ENCODE measurements around the gene ALPG.

ALPG gene

DNA sequence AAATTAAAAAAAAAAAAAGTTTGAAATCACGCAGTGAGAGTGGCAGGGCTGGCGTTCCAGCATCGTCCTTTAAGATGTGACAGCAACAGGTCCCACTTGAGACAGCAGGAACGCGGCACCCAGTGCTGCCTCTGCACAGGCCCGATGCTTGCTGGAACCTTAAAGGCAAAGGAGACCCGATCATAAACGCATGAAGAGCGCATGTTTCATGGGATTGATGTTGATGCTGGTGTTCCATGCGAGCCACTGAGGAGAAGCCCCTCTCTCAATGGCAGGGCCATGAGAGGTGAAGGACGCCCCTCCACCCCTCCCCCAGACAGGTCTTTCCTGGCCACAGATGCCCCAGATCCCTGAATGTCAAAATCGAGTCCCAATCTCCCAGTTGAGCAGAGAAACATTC lies 31.4 kb downstream of the ALPG start:
- Histone ChIP-seq H2AFZ (ENCODE audit: low read length) (no peak overlapping the region), H3K9me3 (ENCODE audit: low read length) (no peaks in the 10 kb centered on the region), H3K79me2 (ENCODE audit: insufficient read depth, low read length) (no peaks in the 10 kb centered on the region), H3K36me3 (ENCODE audit: insufficient read depth, low read length) (no peaks in the 10 kb centered on the region), H3K4me1 (ENCODE audit: insufficient read depth, low read length, severe bottlenecking) (no peaks in the 10 kb centered on the region), H3F3A (ENCODE audit: insufficient read depth, low read length) (no peaks in the 10 kb centered on the region), H3K27ac (ENCODE audit: low read depth, low read length, poor library complexity, severe bottlenecking) (no peak overlapping the region), H3K9ac (ENCODE audit: low read length) (no peak overlapping the region), H3K27me3 (ENCODE audit: insufficient read depth, low read length) (peaks cover 4% of the 10 kb centered on the region; the same call in 1 of the 2 replicates), H4K20me1 (ENCODE audit: insufficient read depth, low read length) (no peaks in the 10 kb centered on the region), H3K9me2 (ENCODE audit: low read depth, low read length) (no peaks in the 10 kb centered on the region), H3K4me2 (ENCODE audit: low read length) (no peak overlapping the region), H3K4me3 (ENCODE audit: low read depth, low read length, poor library complexity, severe bottlenecking) (no peak overlapping the region)
- TF ChIP-seq, protein P1, sequence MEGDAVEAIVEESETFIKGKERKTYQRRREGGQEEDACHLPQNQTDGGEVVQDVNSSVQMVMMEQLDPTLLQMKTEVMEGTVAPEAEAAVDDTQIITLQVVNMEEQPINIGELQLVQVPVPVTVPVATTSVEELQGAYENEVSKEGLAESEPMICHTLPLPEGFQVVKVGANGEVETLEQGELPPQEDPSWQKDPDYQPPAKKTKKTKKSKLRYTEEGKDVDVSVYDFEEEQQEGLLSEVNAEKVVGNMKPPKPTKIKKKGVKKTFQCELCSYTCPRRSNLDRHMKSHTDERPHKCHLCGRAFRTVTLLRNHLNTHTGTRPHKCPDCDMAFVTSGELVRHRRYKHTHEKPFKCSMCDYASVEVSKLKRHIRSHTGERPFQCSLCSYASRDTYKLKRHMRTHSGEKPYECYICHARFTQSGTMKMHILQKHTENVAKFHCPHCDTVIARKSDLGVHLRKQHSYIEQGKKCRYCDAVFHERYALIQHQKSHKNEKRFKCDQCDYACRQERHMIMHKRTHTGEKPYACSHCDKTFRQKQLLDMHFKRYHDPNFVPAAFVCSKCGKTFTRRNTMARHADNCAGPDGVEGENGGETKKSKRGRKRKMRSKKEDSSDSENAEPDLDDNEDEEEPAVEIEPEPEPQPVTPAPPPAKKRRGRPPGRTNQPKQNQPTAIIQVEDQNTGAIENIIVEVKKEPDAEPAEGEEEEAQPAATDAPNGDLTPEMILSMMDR (IDR thresholded peaks at IDR 0.05; ENCODE audit: low read length) = no peak
- TF ChIP-seq EZH2 (IDR thresholded peaks at IDR 0.05; ENCODE audit: borderline replicate concordance, low read length) = no peak

DNA sequence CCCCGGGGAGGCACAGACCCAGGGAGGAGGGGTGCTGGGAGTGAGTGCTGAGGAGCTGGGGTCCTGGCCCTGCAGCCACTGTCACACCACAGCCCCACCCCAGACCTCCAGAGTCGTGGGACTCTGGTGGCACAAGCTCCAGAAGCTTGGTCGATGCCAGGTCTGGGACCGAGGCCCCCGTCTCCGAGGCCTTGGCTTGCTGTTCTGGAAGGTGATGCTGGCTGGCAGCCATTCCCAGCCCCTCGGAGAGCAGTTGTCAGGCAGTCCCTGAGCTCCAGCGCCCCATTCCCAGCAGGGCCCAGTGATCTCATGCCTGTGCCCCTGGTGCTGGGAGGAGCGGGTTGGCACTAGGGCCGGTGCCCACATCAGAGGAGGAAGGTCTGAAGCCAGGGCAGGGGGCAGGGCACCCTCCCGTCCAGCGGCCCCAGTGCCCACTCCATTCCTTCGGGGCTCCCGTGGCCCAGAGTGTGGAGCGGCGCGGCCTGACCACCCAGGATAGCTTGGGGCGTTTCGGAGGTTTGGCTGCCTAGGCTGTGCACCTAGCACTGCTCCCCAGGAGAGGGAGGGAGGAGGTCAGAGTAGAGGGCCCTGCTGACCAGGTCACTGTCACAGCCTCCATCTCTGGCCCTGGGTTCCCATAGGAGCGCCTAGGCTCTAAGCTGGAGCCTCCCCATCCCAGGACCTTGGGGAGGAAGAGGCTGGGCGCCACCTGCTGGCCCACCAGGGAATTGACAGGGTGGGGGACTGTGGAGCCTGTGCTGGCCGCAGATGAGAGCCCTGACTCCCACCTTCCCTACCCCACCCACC lies 32.5 kb downstream of the ALPG start:
- no peaks in the 10 kb centered on the region for H3F3A ChIP-seq (ENCODE audit: insufficient read depth, low read length)
- no peaks in the 10 kb centered on the region for H3K9me3 ChIP-seq (ENCODE audit: low read length)
- H4K20me1 ChIP-seq (ENCODE audit: insufficient read depth, low read length) = no peaks in the 10 kb centered on the region
- no peaks in the 10 kb centered on the region for H3K79me2 ChIP-seq (ENCODE audit: insufficient read depth, low read length)
- no peak overlapping the region for H3K27ac ChIP-seq (ENCODE audit: low read depth, low read length, poor library complexity, severe bottlenecking)
- H3K9me2 ChIP-seq (ENCODE audit: low read depth, low read length) = no peaks in the 10 kb centered on the region
- TF ChIP-seq, protein P1 (IDR thresholded peaks at IDR 0.05; ENCODE audit: low read length) = peak; percentile 38
- no peak for TF ChIP-seq EZH2 (IDR thresholded peaks at IDR 0.05; ENCODE audit: borderline replicate concordance, low read length)
- no peak overlapping the region for H2AFZ ChIP-seq (ENCODE audit: low read length)
- H3K4me2 ChIP-seq (ENCODE audit: low read length) = no peak overlapping the region
- H3K9ac ChIP-seq (ENCODE audit: low read length) = no peak overlapping the region
- H3K4me1 ChIP-seq (ENCODE audit: insufficient read depth, low read length, severe bottlenecking) = peaks cover 2% of the 10 kb centered on the region
- H3K4me3 ChIP-seq (ENCODE audit: low read depth, low read length, poor library complexity, severe bottlenecking) = no peak overlapping the region
- H3K27me3 ChIP-seq (ENCODE audit: insufficient read depth, low read length) = peaks cover 4% of the 10 kb centered on the region; the same call in 1 of the 2 replicates
- H3K36me3 ChIP-seq (ENCODE audit: insufficient read depth, low read length) = no peaks in the 10 kb centered on the region

DNA sequence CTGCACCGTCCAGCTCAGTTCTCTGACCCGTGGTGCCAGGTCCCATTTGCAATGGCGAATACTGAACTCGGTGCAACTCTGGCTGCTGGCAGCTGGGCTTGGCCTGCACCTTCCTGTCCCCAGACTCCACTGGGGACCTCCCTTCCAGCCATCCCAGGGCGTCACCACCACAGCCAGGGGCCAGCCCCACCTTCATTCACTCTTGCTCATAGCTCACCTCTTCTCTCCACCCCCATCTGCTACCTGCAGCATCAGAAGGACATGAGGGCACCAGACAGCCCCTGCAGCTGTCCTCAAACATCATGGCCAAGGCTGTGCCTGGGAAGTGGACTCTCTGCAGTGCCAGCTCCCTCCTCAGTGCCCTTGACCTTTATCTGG lies 33.1 kb downstream of the ALPG start:
- Histone ChIP-seq H2AFZ (ENCODE audit: low read length) (no peak overlapping the region), H3K4me1 (ENCODE audit: insufficient read depth, low read length, severe bottlenecking) (peaks cover 4% of the 10 kb centered on the region), H4K20me1 (ENCODE audit: insufficient read depth, low read length) (no peaks in the 10 kb centered on the region), H3K36me3 (ENCODE audit: insufficient read depth, low read length) (no peaks in the 10 kb centered on the region), H3K27me3 (ENCODE audit: insufficient read depth, low read length) (peaks cover 4% of the 10 kb centered on the region; the same call in 1 of the 2 replicates), H3K4me2 (ENCODE audit: low read length) (no peak overlapping the region), H3K9me2 (ENCODE audit: low read depth, low read length) (no peaks in the 10 kb centered on the region), H3K4me3 (ENCODE audit: low read depth, low read length, poor library complexity, severe bottlenecking) (no peak overlapping the region), H3K9ac (ENCODE audit: low read length) (no peak overlapping the region), H3K27ac (ENCODE audit: low read depth, low read length, poor library complexity, severe bottlenecking) (no peak overlapping the region), H3K79me2 (ENCODE audit: insufficient read depth, low read length) (no peaks in the 10 kb centered on the region), H3F3A (ENCODE audit: insufficient read depth, low read length) (no peaks in the 10 kb centered on the region), H3K9me3 (ENCODE audit: low read length) (no peaks in the 10 kb centered on the region)
- TF ChIP-seq, protein P1 (IDR thresholded peaks at IDR 0.05; ENCODE audit: low read length) = no peak; the same call in none of the 2 replicates
- no peak for TF ChIP-seq EZH2 (IDR thresholded peaks at IDR 0.05; ENCODE audit: borderline replicate concordance, low read length)
